ENCODE results near the gene PAPSS2. TPM values are rescaled to one million over a fixed set of nuclear protein-coding genes. Genes with fewer than 3 reads are reported as not detected.

The PAPSS2 gene
- total RNA-seq, 4 donors from 2014 or later, result 25.5 to 32.1 (median 28.8) TPM

DNA sequence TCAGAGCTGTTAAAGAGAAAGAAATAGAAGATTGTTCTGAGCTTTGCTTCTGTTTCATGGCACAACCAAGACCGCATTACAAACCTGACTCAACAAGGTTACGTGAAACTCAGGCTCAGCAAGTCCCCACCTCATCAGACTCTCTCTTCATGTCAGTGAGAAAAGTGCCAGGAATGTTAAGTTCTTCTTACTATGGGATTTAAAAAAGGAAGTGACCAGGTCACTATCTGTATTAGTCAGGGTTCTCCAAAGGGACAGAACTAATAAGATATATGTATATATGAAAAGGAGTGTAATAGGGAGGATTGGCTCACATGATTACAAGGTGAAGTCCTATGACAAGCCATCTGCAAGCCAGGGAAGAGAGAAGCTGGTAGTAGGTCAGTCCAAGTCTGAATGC lies 25.4 kb upstream of the PAPSS2 start:
- no peak overlapping the region for H3K27ac ChIP-seq
- DNase-seq, result no peak
- H3K36me3 ChIP-seq, result no peaks in the 10 kb centered on the region
- no peak overlapping the region for H3K4me3 ChIP-seq (replicated peaks in 1 of 3)
- H3K4me1 ChIP-seq, result peaks cover 3 to 7% of the 10 kb centered on the region in 2 donors
- no peaks in the 10 kb centered on the region for H3K9me3 ChIP-seq
- no peaks in the 10 kb centered on the region for H3K27me3 ChIP-seq
- no peak for TF ChIP-seq POLR2A (IDR thresholded peaks at IDR 0.05)
- TF ChIP-seq, protein P1, sequence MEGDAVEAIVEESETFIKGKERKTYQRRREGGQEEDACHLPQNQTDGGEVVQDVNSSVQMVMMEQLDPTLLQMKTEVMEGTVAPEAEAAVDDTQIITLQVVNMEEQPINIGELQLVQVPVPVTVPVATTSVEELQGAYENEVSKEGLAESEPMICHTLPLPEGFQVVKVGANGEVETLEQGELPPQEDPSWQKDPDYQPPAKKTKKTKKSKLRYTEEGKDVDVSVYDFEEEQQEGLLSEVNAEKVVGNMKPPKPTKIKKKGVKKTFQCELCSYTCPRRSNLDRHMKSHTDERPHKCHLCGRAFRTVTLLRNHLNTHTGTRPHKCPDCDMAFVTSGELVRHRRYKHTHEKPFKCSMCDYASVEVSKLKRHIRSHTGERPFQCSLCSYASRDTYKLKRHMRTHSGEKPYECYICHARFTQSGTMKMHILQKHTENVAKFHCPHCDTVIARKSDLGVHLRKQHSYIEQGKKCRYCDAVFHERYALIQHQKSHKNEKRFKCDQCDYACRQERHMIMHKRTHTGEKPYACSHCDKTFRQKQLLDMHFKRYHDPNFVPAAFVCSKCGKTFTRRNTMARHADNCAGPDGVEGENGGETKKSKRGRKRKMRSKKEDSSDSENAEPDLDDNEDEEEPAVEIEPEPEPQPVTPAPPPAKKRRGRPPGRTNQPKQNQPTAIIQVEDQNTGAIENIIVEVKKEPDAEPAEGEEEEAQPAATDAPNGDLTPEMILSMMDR (IDR thresholded peaks at IDR 0.05), result no peak
- 98% methylated on average over 2 of the region's 2 CpGs for WGBS, 2 donors
- intact Hi-C loops (cut with DNase I), result no loop called here

DNA sequence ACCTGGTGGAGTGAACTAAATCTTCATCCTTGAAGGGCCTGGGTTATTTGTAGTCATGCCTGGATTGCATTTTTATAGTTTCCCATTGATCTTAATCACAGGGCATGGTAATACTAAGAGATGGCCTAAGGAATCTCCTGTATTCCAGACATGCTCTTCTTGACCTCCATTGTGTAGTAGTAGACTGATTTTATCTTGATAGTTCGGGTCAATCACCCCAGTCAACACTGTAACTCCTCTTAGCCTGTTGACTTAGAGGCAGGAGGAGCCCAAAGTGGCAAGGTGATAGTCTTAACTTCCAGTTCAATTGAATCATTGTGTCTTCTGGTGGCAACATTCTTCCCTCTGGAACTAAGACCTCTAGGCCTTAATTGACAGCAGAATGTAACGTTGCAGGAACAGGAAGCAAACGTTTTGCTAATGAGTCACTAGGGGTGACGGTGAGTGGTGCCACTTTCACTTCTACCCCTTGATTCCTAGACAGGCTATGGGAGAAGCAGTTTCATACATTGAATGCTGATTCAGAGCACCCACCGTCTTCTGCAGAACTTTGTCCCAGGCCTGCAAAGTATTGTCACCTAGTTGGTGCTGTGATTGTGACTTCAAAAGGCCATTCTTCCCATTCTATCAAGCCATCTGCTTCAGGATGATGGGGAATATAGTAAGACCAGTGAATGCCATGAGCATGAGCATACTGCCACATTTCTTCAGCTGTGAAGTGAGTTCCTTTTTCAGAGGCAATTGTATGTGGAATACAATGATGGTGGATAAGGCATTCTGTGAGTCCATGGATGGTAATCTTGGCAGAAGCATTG lies 24.0 kb upstream of the PAPSS2 start:
- Histone ChIP-seq H3K27ac (no peak overlapping the region), H3K36me3 (no peaks in the 10 kb centered on the region), H3K4me1 (no peaks in the 10 kb centered on the region), H3K27me3 (no peaks in the 10 kb centered on the region), H3K9me3 (no peaks in the 10 kb centered on the region), H3K4me3 (replicated peaks in 1 of 3) (no peak overlapping the region)
- WGBS, 2 donors, result 59 to 74% methylated on average over 5 of the region's 5 CpGs
- intact Hi-C loops (cut with DNase I), result no loop called here
- no peak for TF ChIP-seq POLR2A (IDR thresholded peaks at IDR 0.05)
- TF ChIP-seq, protein P1 (IDR thresholded peaks at IDR 0.05), result no peak
- DNase-seq, result no peak

DNA sequence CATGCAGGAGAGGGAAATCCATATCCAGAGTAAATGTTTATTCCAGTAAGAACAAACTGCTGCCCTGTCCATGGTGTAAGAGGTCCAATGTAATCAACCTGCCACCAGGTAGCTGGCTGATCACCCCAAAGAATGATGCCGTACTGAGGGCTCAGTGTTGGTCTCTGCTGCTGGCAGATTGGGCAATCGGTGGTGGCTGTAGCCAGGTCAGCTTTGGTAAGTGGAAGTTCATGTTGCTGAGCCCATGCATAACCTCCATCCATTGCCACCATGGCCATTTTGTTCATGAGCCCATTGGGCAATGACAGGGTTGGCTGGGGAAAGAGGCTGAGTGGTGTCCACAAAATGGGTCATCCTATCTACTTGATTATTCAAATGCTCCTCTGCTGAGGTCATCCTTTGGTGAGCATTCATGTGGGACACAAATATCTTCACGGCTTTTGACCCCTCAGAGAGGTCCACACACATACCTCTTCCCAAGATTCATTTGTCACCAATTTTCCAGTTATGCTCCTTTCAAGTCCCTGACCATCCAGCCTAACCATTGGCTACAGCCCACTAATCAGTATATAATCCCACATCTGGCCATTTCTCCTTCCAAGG lies 23.3 kb upstream of the PAPSS2 start:
- no peak for TF ChIP-seq POLR2A (IDR thresholded peaks at IDR 0.05)
- TF ChIP-seq, protein P1 (IDR thresholded peaks at IDR 0.05), result no peak
- intact Hi-C loops (cut with DNase I), result no loop called here
- H3K27me3 ChIP-seq, result no peaks in the 10 kb centered on the region

DNA sequence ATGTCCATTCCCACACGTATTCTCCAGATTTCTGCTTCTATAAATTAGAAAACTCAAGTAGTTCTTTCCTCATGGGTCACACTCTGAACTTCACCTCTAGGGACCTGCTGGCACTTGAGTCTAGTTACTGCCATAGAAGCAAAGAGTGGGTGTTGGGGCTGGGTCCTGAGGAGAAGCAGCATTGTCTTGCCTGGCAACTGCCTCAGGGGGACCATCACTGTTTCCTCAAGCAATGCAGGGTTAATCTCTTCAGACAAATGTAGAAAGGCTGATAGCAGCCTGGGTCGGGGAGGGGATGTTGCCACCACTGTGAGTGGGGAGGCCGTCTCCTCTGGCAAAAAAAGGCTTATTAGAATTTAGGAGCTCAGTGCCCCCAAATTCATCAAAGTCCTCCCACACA lies 20.2 kb upstream of the PAPSS2 start:
- WGBS, 2 donors, result 96 to 99% methylated on average over 3 of the region's 3 CpGs
- no peaks in the 10 kb centered on the region for H3K27me3 ChIP-seq
- no peaks in the 10 kb centered on the region for H3K36me3 ChIP-seq
- no peak overlapping the region for H3K4me3 ChIP-seq (replicated peaks in 1 of 3)
- TF ChIP-seq, protein P1 (IDR thresholded peaks at IDR 0.05), result no peak
- no peak for TF ChIP-seq POLR2A (IDR thresholded peaks at IDR 0.05)
- intact Hi-C loops (cut with DNase I), result no loop called here
- DNase-seq, result no peak
- no peak overlapping the region for H3K27ac ChIP-seq
- H3K9me3 ChIP-seq, result no peaks in the 10 kb centered on the region
- H3K4me1 ChIP-seq, result peaks cover 4 to 10% of the 10 kb centered on the region in 2 donors

More for the DNA sequence above, 23.3 kb upstream of the PAPSS2 start:
- Histone ChIP-seq H3K9me3 (no peaks in the 10 kb centered on the region), H3K4me3 (replicated peaks in 1 of 3) (no peak overlapping the region), H3K27ac (no peak overlapping the region), H3K36me3 (no peaks in the 10 kb centered on the region), H3K4me1 (no peaks in the 10 kb centered on the region)
- 89 to 97% methylated on average over 3 of the region's 3 CpGs for whole genome bisulfite sequencing, 2 donors
- no peak for DNase-seq

DNA sequence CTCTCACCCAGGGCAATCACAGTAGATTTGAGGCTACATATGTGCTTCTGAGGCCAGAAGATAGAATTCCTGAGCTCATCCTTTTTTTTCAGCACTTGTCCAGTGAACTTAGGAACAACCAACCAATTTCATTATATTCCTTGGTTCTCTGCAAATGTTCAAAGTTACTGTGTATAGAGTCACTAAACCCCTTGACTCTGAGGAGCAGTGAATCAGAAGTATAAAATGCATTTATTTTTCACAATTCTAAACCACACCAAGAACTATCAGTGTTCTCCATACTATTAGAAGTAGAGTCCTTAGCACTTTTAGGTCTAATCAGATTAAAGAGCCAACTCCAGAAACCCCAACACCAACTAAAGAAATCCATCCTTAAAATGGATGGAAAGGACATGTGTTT lies 19.6 kb upstream of the PAPSS2 start:
- H3K9me3 ChIP-seq, result no peaks in the 10 kb centered on the region
- no peak overlapping the region for H3K4me3 ChIP-seq (replicated peaks in 1 of 3)
- DNase-seq, result no peak
- H3K36me3 ChIP-seq, result no peaks in the 10 kb centered on the region
- H3K27me3 ChIP-seq, result no peaks in the 10 kb centered on the region
- intact Hi-C loops (cut with DNase I), result no loop called here
- H3K27ac ChIP-seq, result no peak overlapping the region
- H3K4me1 ChIP-seq, result peaks cover 4 to 10% of the 10 kb centered on the region in 2 donors
- TF ChIP-seq, protein P1 (IDR thresholded peaks at IDR 0.05), result no peak
- TF ChIP-seq POLR2A (IDR thresholded peaks at IDR 0.05), result no peak
